GM19035 (cell line): ENCODE results near the gene IRX4.

ENCODE experiments used
- ATAC-seq: cut with Tn5 transposase; IDR thresholded peaks from one replicate; pipeline ENCODE4 v1.9.1; 2021; ENCODE audit not compliant: unreplicated experiment

Gene IRX4

DNA sequence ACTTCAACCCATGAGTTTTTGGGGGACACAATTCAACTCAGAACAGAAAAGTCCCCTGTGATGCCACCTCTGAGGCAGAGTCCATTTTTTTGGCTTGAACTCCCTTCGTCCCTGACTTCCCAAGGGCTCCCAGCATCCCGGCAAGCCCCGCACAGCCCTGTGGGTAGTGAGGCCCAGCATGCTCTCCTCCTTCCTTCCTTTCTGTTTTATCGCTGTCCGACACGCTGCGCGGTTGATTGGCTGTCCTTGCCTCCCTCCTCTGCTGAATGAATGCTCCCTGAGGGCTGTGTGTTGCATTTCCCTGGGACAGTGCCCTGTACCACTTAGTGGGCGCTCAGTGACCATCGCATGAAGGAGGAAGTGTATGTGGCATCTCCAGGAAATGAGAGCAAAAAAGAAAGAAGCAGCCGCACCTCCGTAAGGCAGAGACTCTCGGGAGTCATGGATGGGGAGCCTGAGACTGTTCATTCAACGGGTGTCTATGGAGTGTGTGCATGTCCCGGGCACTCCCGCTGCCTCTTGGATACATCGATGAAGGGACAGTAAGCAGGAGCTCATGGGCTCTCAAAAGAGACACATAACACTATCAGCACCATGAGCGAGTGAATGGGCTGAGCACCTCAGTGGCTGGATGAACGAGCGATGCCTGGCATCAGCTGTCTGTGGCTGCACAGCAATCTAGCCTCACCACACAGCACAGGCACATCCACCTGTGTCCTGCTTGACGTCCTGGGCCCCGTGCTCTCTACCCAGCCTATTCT, 10.1 kb upstream of the IRX4 start:
- ATAC-seq, result no peak

DNA sequence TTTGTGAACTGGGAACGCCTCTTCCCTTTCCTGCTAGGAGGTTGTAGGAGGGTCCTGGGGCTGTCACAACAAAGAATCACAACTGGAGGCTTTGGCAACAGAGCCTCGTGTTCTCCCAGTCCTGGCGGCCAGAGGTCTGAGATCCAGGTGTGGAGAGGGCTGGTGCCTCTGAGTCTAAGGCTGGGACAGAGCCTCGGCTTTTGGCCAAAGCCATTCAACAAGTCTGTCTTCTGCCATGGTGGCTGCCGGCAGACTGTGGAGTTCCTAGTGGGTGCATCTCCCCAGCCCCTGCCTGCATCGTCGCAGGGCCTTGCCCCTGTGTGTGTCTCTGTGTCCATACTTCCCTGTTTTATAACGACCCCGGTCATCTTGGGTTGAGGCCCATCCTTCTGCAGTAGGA, 9.5 kb upstream of the IRX4 start:
- no peak for ATAC-seq

DNA sequence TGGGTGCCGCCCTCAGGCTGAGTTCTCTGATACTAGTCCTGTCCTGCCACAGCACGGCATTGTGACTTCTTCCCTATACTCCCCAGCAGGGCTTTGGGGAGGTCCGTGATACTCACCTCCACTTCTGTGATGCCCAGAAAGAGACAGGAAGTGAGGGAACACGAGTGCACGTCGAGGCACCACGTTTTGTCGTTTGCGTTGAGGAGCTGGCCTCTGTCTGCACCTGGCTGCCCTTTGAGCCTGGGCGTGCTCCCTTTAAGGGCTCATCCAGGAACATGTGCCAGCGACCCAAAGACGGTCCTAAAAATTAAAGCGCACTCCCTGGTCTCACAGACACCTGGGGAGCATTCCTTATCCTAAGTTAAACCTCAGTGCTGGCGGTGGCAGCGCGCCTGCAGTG, 8.7 kb upstream of the IRX4 start:
- ATAC-seq, result no peak

DNA sequence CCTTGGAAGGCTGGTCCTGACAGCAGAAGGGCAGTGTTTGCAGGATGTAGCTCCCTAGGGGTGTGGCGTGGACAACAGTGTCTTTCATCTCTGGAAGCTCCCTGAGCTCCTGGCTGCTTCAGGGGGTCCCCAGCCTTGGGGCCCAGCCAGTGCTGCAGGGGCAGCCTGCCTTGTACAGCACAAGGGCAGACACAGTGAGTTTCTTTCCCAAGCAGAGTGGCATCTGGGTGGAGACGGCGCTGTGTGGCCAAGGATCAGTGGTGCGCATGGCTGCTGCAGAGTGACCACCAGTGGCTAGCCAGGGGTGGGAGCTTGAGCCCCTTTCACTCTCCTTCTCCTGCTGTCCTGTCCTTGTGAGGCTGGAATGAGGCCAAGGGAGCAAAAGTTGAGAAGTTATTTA, 7.6 kb upstream of the IRX4 start:
- ATAC-seq, result no peak

DNA sequence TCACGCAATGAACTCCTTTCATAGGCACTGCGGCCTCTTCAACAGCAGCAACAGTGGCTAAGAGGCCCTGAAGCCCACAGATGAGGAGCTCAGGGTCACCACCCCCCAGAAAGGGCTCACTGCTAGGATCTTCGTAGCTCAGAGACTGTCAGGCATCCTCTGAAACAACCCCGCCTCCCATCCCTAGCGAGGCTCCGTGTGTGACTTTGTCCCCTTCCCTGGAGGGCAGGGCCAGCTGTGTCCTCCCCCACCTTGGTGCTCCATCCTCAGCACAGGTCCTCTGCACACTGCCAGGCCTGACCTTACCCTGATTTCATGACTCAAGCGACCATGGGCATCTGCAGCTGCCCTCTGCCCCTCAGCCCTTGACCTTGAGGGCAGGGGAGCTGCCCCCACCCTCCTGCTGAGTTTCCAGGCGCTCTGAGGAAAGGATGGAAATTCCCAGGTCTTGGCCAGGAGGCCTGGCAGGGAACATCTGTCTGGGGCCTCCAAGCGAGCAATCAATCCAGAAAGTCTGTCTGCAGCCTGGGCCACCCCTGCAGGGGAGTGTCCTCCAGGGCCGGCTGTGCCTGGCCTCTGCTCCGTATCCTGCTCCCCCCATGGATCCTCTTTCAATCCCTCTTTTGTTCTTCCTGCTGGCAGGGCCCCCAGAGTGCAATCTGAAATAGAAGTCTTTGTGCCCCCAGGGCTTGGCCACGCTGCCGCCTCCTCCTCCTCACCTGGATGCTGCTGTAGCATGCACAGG, 6.8 kb upstream of the IRX4 start:
- ATAC-seq, result no peak

DNA sequence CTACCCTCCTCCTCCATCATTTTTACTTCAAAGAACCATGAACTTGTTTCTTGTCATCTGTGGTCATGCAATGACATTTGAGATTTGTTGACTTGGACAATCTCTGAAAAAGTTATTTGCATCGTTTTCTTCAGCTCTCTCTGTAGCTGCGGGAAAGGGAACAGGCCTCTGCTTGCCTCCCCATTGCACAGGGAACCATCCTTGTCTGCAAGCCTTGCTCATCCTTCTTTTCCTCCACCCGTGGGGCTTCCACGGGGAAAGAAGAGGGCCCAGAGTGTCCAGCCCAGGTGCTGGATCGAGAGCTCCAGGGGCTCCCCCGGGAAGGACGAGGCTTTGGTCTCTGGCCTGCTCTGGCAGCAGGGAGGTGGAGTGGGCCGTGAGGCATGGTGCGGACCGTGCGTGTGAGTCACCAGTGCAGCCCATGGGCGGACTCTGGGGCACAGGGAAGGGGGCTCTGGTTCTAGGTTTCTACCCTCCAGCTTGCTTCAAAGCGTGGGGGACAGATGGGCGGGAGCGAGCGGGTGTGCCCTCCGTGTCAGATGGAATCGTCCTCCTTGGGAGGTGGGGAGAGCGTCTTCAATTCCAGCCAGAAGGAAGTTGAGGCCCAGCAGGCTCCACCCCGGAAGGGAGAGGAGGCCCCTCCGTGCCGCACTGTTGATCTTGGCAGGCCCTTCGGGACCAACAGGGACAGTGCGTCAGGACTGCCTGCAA, 6.0 kb upstream of the IRX4 start:
- ATAC-seq, result no peak

DNA sequence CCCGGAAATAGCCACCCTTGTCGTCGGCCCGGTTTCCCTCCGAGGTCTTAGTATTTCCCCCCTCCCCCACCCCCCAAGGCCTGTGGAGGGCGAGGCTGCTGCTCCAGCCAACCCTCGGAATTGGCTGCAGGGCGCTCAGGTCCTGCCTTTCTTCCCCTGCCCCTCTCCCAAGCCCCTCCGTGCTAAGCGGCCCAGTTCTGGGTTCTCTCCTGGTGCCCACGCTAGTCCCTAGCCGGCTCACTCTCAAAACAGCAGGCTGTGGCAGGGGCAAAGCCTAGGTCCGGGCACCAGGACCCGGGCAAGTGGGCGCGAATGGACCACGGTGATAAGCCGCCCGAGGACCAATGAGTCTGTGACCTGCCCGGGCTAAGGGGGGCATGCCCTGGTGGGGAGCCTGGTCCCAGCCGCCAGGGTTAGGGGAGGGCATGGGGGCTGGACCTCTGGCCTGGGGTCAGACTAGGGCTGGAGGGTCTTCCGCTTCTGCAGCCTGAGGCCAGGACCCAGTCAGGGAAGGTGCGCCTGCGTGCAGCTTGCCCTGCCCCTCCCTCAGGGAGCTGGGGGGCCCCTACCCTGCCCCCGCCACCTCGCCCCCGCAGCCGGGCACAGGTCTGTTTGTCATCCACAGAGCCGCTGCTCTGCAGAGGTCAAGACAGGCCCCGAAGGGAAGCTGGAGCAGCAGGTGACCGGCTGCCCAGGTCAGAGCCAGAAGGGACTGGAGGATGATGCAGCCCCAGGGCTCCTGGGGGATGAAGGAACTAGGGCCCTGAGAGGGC, 5.0 kb upstream of the IRX4 start:
- no peak for ATAC-seq

DNA sequence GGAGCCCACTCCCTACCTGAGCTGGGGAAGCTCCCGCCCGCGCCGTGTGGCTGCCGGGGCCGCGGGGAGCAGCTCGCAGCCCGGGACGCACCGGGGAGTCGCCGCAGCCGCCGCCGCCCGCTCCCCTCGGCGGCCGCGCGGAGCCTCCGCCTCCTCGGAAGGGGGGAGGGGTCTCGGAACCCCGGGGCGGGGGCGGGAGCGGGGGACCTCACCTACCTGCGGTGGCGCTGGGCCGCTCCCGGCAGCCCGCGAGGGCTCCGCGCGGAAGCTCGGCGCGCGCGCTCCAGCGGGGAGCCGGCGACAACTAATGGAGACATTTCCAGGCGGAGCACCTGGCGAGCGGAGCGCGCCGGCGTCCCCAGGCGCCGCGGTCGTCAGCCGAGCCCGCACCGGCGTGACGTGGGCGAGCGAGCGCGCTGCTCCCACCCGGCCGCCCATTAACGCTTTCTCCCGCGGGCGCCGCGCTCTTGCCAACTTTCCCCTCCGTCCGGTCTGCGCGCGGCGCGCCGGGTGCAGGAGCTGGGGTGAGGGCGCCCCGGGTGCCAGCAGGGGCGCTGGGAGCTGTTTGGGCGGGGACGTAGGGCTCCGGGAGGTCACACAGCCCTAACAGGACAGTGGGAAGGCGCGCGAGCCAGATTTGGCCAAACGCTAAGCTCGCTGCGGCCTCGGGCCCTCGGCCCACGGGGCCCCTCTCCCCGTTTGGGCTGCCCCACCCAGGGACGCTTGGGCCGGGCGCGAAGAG, 4.3 kb upstream of the IRX4 start:
- no peak for ATAC-seq

DNA sequence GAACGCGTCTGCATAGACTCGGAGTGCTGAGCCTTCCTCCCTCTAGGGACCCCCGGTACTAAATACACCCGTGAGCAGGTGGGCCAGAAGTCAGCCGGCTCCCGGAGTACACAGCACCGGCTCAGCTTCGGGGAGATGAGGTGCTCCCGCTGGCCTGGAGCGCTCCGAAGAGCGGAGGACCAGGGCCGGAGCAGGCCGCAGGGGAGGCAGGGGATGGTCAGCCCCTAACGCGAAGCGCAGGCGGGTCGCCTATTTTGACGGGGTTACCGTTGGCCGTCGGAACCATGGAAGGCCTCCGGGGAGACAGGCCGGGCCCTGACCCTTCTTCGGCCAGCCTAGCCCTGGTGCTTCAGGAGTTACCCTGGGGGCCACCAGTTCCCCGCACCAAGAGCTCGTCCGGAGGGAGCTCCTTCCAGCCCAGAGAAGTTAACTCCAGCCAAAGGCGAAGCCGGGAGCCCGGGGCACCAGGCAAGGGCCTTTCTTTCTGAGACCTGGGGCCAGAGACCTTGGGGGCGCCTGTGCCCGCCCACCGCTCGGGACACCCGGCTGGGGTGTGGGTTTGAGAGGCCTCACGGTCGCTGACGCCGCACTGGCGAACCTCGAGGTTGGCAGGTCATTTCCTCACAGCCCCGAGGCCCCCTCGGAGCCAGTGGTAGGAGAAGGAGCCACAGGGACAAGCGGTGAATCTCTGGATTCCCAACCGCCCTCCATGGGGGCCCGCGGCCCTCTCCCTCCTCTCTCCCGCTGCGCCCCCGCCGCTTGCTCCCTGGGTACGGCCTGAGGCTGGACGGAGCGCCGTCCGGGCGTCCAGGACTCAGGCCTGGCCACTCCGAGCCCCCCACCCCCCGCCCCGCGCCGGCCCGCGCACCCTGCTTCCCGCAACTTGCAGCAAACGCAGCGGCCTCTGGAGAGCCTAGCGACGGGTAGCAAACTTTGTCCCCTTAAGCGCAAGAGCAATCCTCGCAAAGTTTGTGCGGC, 3.4 kb upstream of the IRX4 start:
- ATAC-seq, result no peak

DNA sequence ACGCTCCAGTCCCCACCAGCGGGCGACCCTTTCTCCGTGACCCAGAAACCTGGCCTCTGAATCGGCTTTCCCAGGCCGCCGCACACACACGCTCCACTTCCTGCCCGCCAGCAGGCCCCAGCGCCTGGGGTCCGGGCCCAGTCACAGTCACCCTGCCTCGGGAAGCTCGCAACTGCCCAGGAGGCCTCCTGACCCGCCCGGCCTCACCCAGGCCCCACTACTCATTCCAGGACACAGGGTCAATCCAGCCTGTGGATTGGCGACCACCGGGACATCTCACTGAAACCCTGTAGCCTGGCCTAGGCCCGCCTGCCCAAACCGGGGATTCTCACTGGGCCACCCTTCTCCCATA, 2.7 kb upstream of the IRX4 start:
- no peak for ATAC-seq

DNA sequence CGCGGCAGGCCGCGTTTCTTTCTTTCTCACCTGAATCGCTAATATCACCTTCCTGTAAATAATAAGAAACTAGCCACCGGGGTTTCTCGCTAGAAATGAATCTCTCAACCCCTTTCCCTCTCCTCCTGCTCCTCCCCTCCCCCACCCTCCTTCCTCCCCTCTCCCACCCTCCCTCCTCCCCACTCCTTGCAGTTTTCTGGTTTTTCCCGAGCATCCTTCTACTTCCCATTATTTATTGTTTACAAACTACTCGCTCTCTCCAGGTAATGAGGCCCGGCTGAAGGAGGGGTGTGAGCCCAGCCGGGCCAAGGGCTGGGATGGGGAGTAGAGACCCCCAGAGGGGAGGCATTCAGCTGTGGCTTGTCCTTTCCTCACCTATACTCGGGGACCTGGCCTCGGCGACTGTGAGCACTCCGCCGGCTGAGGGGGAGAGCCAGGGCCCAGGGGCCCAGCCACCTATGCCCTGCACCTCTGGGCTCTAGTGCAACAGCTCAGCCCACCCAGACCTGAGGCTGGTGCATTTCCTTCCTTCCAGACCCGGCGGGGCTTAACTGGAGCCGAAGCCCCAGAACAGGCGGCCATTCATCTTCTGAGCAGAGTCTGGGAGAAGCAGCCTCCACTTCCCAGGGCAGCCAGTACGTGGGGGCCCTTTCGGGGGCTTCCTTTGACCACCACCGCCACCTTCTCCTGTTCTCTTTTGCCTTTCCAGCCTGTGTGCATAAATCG, 2.1 kb upstream of the IRX4 start:
- ATAC-seq, result no peak

DNA sequence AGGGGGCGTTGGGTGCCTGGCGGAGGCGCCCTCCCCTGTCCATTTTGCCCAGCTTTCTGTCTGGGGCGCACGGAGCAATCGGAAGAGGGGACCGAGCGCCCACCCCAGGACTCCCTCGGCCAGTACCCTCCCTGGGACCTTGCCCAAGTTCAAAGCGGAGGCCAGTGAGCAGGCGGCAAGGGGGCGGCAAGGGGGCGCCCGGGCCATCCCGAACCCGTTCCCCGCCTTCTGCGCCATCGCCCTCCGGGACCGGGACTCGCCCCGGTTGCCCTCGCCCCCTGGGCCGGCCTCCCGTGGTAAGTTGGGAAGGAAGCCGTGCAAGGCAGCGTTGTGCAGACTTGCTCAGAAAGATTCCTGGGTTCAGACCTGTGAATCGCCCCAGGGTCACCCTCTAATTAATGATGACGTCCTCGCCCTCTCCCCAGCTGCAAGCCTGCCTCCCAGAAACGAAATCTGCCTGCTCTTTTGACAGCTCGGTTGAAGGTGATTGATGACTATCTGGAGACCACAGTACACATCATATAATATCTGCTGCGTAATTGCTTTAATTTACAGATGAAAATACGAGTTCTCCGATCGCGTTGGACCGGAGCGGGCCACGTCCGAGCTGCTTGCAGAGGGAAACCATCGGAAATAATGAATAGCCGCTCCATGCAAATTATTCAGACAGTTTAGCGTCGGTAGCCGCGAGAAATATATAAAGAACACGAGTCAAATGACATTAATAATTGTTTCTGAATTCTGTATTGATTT, 1.4 kb upstream of the IRX4 start:
- no peak for ATAC-seq

DNA sequence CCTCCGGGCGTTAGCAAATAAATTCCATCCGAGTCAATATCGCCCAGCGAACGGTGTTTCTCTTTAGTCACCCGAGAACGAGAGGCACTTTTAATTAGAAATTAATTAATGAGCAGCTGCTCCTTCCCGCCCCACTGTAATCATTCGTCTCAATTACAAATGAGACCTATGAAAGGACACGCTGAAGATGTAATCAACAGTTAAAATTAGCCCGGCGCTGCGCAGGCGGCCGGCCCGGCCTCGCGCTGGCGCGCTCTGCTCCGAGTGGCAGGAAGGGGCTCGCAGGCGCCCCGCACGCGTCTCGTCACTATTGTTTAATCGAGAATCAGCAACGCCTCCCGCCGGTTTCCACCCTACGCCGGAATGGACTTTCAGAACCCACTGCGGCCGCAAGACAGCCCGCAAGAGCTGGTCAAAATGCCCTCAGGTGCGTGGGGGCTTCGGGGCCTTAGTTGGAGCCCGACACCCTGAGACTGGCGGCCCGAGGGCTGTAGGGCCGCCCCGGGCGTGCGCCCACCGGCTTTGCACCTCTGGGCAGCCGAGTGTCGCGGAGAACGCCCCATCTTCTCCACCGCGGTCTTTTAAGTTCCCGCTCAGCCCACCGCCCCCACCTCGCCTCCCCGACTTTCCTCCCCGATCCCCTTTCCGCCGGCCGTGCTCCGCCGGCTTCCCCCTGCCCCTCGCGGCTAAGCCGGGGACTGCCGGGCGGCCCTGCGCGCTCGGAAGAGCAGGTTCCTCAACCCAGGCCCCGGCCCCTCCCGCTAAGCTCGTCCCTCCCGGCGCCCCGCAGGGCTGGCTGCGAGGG, 597 bp upstream of the IRX4 start:
- ATAC-seq, result no peak

DNA sequence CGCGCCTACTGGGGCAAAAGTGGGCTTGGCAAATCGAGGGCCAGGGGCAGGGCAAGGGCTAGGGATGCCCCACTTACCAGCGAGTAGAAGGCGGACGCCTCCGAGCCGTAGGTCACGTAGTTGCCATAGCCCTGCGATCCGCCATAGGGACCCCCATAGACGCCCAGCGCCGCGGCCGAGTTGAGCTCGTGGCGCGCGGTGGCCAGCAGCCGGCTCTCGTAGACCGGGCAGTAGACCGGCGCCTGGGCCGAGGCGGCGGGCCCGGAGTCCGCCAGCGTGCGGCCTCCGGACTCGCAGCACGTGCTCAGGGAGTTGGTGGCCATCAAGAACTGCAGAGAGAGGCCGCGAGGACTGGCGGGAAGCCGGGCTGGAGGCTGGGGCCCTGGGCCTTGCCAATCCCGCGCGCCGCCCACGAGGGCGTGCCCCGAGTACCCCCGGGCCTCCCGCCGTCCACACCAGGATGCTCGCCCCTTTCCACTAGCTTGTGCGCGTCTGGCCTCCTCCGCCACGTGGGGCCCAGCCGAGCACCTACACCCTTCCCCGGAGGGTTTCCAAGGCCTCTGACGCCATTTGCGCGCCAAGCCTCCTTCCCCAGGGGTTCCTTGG, 891 bp downstream of the IRX4 start:
- no peak for ATAC-seq

DNA sequence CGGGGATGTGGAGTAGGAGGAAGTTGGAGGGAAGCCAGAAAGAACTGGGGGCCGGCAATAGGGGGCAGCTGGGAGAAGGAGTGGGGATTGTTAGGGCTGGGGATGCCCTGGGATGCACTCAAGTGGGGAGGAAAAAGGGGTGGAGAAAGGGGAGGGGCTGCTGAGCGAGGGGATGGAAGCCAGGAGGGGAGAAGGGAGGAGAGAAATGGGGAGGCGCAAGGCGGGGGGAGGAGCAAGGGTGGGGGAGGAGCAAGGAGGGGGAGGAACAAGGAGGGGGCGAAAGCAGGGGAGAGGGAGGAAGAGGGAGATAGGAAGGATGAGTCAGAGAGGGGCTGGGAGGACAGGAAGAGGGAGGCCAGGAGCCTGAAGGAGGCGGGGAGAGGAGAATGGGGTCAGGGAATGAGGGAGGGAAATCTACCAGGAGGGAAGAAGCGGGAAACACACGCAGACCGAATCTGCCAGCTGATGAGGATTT, 1.6 kb downstream of the IRX4 start:
- no peak for ATAC-seq

DNA sequence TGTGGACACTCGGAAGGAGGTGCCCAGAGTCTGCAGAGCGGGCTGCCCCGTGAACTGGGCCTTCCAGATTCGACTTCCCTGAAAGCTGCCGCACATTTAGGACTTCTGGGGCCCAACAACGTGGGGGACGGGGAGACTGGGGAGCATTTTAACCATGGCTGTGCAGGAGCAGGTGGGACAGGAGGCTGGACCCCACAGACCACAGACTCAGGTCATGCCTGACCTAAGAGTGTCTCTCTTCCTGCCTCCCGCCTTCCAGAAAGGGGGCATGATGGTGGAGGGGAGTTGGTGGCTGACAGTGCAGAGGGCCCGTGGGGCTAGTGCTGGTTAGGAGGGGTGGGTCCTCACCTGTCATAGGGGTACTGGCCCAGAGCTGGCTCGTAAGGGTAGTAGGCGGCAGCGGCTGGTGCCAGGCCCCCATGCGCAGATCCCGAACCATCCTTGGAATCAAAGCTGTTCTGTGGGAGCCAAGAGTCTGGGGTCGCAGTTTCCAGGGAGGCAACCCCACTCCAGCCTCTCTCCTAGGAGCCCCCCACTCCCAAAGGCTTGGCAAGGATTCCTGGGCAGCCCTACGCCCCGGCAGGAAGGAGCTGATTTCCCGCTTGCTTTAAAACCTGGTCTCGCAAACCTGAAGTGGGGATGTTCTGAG, 2.2 kb downstream of the IRX4 start:
- ATAC-seq, result no peak
